GM19397 (cell line): ENCODE results near the gene RAB5IF.
"Not testable (repeated sequence)": the region's sequence is repeated elsewhere in the genome, so short reads cannot be mapped to it uniquely, and the experiment has no call there.

Experiments
- ATAC-seq: cut with Tn5 transposase; IDR thresholded peaks from one replicate; pipeline ENCODE4 v1.9.1; 2021; ENCODE audit warnings: mild to moderate bottlenecking, moderate library complexity; ENCODE audit not compliant: unreplicated experiment

The RAB5IF gene

DNA sequence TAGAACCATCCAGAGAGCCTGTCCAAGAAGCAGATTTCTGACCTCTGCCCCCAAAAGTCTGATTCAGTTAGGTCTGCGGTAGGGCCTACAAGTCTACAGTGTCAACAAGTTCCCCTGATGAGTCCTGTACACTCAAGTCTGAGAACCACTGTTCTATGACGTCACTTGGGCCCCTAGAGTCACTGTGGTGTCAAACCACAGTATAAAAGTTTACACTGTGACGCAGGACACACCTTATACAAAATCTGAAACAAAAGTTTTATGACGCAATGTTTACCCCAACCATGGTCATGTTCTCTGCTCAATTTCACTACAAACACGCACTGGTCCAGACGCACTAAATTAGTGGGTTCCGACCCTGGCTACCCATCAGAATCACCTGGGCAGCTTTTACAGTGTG lies 22.5 kb downstream of the RAB5IF start:
- ATAC-seq, result no peak

DNA sequence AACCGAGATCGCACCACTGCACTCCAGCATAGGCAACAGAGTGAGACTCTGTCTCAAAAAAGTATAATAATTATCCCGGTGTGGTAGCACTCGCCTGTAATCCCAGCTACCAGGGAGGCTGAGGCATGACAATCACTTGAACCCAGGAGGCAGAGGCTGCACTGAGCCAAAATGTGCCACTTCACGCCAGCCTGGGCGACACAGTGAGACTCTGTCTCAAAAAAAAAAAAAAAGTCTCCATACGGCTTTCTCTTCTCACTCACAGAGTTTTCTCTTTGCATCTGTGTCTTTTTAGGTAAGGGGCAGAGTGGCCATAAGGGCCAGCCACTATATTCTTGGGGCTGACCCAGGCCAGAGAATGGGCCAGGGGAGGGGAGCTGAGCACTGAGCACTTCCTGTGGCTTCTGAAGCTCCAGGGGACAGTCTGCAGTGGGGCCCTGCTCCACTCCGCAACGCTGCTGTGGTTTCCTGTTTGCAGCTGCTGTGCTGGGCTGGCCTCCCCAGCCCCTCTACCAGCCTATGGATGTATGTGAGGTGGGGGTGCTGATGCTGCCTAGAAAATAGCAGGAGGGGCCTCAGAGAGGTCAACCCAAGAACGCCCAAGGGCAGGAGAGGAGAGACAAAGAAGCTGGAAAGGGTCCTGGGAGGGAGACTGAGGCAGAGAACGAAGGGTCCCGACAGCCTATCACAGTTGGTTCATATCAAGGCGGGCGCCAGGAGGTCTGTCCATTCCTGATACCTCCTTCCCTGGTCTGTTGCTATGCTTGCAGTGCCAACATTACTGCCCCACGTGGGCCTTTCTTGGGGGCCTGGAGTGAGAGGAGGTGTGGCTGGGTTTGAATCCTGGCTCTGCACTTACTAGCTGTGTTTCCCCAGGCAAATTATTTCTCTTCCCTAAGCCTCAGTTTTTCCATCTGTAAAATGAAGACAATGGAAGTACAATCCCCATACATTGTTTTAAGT lies 24.4 kb downstream of the RAB5IF start:
- no peak for ATAC-seq

DNA sequence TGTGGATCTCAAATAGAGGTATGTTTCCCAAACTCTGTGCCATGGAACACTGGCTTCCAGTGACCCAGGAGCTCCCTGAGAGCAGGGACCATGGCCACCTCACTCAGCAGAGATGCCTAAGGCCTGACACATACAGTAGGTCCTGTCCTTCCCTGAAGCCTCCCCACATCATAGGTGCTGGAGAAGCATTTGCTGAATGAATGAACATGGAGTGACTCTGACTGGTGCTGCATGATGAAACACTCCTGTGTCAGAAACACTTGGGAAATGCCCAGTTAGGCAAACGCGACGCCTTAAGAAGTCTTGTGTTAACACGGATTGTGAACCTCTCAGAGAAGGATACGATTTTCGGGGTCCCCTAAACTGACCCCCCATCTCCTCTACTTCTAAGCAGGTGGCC lies 26.1 kb downstream of the RAB5IF start:
- ATAC-seq, result no peak

DNA sequence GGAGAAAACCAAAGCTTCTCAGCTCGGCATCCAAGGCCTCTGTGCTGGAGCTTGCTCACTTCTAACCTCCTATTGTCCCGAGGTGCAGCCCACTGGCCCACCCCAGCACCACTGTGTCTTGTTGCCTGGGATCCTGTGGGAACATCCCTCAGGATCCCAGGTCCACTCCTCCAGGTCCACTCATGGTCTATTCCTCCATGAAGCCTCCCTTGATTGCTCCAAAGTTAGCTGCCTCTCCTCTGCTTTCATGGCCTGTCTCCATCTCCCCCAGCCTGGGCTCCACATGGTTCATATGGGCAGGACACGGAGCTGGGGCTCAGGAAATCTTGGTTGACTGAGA lies 26.5 kb downstream of the RAB5IF start:
- ATAC-seq, result no peak

DNA sequence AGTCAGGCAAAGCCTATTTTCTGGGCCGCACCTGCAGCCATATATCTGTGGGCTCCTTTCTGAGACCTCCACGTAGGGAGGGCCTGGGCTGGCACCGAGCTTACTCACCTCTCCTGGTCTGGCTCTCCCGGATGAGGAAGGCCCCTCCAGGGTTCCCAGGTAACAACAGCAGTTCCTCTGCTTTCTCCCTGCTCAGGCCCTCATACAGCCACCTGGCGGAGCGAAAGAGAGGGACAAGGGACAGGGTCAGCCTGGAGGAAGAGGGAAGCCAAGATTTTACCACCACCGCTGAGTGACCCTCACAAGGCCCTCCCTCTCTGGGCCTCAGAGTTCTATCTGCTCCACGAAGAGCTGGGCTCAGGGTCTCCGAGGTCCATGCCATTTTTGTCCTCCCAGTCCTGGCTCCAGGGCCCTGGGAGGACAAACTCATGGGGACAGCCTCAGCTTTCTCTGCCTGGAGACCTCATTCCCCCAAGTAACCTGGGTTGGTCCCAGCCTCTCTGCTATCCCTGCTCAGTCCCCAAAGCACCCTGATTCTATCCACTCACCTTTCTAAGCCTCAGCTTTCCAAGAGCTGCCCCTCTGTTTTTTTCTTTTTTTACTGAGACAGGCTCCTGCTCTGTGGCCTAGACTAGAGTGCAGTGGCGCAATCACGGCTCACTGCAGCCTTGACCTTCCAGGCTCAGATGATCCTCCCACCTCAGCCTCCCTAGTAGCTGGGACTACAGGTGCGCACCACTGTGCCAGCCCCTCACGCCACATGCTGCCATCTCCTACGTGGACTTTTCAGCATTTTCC lies 27.1 kb downstream of the RAB5IF start:
- no peak for ATAC-seq

DNA sequence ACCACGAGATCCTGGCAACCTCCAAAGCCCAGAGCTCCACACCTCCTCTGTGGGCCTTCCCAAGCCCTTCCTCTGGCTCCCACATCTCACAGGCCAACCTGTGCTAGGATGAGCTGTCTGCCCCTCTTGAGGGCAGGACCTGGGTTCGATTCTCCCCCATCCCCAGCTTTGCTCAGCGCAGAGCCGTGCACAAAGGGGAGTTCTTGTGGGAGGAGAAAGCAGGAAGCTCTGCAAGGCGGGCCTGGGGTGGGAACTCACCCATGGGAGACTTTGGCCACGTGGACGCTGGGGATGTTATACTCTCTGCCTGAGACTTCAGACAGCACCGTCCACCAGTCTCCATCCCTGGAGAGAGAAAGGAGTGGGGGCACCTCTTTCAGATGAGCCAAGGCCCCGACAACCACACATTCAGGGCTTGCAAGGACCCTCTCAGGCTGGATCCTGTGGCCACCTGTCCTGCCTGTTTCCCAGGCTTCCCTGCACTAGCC lies 27.8 kb downstream of the RAB5IF start:
- ATAC-seq, result no peak

DNA sequence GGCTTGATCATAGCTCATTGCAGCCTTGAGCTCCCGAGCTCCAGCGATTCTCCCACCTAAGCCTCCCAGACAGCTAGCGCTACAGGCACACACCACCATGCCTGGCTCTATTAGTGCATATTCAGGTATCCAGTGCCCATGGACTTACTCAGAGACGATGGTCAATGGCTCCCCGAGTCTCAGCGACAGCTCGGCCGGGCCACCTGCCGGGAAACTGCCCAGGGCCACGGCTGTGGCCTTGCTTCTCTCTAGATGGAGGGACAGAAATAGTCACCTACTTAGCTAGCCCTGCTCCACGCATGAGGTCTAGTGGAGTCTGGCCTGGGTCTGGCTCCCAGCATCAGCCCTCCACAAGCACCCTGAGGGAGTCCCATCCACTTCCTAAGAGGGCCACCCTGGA lies 28.8 kb downstream of the RAB5IF start:
- no peak for ATAC-seq

DNA sequence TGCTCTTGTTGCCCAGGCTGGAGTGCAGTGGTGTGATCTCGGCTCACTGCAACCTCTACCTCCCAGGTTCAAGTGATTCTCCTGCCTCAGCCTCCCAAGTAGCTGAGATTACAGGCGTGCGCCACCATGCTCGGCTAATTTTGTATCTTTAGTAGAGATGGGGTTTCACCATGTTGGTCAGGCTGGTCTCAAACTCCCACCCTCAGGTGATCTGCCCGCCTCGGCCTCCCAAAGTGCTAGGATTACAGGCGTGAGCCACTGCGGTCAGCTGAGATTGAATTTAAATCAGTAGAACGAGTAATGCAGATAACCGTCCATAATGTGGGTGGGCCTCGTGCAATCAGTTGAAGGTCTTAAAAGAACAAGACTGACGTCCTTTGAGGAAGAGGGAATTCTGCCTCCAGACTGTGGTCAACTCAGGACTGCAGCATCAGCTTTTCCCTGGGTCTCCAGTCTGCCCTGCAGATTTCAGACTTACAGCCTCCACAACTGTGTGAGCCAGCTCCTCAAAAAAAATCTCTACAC lies 33.4 kb downstream of the RAB5IF start:
- not testable (repeated sequence) for ATAC-seq

DNA sequence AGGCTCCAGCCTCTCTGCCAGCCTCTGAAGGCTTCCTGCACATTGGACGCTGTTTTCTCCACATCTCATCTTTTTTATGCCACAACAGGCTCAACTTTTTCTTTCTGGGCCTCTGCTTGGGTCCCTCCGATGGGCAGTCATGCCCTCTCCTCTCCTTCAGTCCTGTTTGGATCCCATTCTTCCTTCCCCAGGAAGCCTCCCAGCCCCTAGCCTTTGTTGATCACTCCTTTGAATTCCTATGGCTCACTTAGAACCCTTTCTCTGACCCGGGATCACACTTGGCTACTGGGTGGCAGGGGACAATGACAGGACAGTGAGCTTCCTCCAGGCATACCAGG lies 35.9 kb downstream of the RAB5IF start:
- no peak for ATAC-seq

DNA sequence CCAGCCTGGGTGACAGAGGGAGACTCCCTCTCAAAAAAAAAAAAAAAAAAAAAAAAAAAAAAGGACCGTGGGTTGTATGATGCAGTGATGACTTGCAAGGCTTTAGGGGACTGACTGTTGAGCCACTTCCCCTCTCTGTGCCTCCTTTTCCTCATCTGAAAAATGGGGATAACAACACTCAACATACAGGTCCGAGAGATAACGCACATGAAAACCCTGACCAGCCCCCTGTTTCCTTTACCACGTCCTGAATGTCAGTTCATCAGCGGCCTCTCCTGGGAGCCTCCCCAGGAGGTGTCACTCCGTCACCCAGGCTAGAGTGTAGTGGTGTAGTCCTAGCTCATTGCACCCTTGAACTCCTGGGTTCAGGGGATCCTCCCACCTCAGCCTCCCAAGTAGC lies 36.6 kb downstream of the RAB5IF start:
- no peak for ATAC-seq

DNA sequence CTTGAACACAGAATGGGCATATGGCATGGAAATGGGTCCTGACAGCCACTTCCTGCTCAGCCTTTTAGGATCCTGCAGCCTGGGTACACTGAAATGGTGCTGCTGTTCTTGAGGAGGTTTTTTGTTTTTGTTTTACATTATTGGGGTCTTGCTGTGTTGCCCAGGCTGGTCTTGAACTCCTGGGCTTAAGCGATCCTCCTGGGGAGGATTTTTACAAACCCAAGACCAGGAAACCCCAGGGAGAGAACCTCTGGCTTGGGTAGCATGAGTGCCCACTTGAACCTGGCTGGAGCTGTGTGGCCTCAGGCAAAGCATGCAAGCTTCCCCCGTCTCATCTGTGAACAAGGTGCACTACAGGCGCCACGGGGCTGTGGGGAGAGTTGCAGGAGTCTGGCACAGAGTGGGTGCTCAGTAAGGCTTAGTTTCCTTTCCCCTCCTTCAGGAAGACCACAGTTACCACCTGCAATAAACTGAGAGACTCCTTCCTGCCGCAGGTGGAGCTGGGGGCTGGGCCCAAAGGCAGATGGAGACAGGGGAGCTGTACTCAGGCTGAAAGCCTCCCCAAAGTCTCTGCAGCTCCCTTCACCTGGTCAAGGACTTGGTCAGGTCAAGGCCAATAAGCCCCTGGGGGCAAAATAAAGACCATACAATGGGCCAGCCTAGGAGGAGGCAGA lies 38.6 kb downstream of the RAB5IF start:
- no peak for ATAC-seq

DNA sequence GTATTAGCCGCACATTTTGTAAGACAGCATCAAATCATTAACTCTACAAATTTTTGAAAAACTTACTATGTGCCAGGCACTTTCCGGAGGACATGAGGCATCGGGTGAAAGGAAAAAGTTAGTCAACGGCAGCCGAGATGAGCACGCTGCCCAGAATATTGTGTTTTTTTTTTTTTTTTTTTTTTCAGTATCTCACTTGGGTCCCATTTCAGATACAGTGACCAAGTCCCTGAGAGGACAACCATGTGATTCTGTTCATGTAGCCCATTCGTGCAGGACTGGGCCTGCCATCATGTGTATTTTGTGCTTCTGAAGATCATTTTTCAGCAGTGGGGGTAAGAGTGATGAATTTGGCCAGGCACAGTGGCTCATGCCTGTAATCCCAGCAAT lies 39.1 kb downstream of the RAB5IF start:
- ATAC-seq, result no peak

DNA sequence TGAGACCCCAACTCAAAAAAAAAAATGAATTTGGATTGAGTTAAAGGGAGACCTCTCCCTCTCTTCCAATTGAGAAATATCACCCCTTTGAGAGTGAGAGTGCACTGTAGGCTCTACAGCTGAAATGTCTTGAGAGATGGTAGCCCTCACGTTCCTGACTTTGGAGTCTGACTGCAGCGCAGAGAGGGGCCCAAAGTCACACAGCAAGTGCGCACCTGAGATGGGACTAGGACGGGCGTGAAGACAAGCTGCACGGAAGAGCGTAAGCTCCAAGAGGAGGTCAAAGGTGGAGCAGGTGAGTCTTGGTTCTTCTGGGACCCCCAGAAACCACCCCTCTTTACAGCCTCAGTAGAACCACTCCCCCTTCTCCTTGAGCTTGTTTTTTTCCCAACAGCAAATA lies 39.8 kb downstream of the RAB5IF start:
- ATAC-seq, result no peak

DNA sequence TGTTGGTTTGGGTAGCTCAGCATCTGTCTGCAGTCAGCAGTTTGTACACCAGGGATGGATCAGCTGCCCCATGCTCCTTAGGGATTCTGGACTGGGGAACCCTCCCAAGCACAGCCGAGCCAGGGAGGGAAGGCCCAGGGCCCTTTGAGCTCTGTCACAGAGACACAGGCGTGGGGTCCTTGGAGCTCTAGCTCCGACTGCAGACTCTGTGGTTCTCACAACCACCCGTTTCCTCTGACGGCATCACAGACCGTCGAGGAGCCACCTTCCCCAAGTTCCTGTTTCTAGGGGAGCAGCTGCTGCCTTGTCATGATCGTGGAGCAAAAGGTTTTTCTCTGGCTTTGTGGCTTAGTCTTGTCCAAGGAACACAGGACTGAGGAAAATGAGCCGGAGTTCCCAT lies 40.4 kb downstream of the RAB5IF start, which contains the start of gene SLA2:
TSS of gene SLA2 (minus strand) at position 199 of the 400 bp plus-strand sequence. CDS start 4,861 bp downstream, outside the sequence.
- ATAC-seq, result no peak

DNA sequence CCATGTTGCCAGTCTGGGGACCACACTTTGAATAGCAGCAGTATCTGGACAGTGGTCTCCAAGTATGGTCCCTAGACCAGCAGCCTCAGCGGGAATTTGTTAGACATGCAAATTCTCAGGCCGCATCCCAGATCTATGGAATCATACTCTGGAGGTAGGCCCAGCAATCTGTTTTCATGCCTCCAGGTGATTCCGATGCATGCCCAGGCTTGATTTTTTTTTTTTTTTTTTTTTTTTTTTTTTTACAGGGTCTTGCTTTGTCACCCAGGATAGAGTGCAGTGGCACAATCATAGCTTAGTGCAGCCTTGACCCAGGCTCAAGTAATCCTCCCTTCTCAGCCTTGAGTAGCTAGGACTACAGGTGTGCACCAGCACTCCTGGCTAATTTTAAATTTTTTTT lies 41.1 kb downstream of the RAB5IF start:
- no peak for ATAC-seq

DNA sequence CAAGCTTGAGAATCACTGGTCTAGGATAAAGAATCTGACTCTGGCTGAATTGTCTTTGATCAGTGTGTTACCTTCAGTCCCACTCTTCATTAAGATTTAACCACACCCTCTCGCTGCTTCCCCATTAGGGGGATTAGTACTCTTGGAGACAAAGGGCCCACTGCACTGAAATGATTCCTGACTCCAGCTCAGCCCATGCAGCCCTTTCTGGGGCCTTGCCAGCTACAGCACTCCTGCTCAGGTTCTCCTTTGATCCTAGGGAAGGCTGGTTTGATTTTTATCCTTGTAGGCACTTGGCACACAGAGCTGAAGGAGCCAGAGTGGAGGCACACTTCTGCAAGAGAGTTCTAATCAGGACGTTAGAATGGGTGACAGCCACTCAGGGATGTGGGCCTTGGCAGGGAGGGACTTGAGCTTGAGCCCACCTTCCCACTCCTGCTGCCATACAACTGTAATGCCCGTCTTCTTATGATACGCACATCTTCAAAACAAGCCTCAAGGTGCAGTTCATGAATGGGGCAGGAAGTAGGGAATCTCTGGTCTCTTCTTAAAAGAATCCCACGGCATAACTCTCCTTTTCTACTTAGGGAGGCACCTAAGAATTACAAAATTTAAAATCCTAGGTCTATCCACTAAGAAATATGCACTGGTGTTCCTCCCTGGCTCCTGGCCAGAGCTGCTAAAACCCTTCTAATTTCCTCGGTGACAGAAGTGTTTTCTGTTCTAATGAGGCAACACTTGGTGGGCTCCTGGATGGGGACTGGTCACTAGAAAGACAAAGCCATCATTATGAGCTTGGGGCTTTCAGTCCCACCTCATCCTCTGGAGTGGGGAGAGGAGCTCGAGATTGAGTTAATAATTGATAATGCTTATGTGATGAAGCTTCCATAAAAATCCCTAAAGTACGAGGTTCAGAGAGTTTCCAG lies 41.9 kb downstream of the RAB5IF start:
- no peak for ATAC-seq

DNA sequence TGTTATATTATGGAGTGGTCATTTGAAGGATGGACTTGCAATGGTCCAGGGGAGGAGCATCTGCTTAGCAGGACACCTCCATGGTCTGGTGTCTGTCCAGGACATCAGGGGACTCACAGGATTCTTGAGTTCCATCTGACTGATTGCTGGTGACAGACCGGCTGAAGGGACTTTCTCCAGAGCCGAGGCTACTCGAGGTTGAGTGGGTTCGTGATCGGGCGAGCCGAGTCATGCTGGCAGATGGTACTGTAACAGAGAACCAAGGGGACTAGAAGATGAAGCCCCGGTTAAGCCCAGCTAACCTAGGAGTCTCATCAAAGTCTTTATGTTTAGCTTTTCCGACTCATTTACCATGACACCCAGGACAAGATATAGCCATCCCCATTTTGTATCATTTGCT lies 47.9 kb downstream of the RAB5IF start:
- ATAC-seq, result no peak

DNA sequence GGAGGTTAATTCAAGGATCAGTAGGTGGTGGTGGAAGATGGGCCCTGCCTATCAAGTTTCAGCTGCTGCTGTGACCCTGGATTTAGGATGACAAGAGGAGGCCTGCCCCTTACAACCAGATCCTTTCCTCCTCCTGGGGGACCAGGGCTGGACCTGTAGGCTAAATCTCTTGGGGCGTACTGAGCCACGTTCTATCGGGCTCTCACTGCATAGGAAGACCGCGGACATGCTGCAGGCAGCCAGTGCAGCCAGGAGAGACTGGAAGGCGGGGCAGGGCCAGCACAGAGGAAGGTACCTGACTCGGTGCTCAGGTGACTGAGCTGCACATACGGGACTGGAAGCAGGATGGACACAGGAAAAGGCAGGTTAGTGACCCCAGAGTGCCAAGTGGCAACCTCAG lies 48.9 kb downstream of the RAB5IF start:
- no peak for ATAC-seq

DNA sequence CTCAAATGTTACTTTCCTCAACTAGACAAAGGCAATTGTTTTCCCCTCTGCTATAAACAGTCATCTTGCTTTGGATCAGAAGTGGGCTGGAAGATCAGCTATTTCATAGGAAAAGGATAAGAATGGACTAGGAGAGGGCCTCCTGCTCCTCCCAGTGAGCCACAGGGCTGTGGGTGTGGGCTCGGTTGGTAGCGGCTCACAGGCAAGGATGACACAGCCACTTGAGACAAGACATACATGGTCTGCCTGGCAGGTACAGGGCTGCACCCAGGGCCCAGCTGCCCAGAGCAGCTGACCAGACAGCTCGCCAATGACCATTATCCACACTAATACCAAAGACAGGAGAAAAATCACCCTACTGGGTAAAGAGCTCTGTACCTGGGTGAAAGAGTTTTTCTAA lies 49.4 kb downstream of the RAB5IF start:
- no peak for ATAC-seq

DNA sequence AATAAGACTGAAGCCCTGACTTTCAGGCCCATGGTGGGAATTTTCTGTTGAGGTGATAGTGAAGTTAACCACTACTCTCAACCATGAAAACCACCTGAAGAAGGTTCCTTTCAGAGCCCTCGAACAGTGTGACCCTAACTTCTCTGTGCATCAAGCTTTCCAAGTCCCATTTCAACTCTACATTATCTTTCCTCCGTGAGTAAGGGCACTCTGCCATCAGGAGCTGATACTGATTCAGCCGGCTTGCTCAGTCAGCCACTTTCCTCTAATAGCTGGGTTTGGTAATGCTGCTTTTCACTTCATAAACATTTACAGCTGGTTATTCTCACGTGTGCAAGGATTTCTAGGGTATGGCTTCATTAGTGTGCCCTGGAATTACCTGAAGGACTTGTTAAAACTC lies 51.2 kb downstream of the RAB5IF start:
- ATAC-seq, result no peak
